GM18517 (cell line): Measurements from ENCODE around the gene NOD1.

Experiments
- ATAC-seq: cut with Tn5 transposase; IDR thresholded peaks from one replicate; pipeline ENCODE4 v1.9.1; 2021; ENCODE audit warnings: mild to moderate bottlenecking, moderate library complexity; ENCODE audit not compliant: unreplicated experiment

NOD1 gene

GRCh38 chr7:30450983-30451497 is 27.5 kb downstream of the NOD1 start:
- ATAC-seq = no peak

GRCh38 chr7:30450240-30450982 is 28.2 kb downstream of the NOD1 start:
- ATAC-seq = no peak

GRCh38 chr7:30448461-30449189 is 30.0 kb downstream of the NOD1 start:
- ATAC-seq = no peak

- no peak for ATAC-seq
These were observed 31.1 kb downstream of the NOD1 start for GRCh38 chr7:30447466-30447865.

DNA sequence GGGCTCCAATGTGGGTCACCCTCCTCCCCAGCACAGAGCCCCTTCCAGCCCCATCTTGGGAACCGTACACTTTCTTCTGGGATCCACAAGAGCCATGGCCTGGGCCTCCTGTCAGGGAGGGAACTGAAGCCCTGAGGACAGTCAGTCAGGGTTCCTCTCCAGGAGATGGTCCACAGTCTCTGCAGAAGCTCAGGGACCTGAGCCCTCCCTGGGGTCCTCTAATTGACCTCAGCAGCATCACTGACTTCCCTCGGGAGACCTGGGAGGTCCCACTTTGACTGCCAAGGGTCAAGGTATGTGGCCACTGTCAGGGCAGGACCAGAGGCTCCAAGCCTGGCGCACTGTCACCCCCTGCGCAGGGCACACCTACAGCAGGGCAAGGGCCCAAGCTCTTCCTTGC is 32.3 kb downstream of the NOD1 start:
- no peak for ATAC-seq

DNA sequence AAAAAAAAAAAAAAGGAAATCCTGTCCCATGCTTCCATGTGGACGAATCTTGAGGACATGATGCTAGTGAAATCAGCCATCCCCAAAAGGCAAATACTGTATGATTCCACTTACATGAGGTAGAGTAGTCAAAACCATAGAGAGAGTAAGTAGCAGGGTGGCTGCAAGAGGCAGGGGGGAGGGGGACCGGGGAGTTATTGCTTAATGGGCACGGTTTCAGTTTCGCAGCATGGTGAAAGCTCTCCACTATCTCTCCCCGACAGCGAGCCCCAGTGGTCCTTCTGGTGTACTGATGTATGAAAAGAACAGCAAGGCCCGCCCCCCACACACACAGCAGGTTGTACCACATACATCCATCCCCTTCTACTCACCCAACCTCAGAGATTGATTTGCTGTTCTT is 32.8 kb downstream of the NOD1 start:
- peak; percentile 96 for ATAC-seq

GRCh38 chr7:30437823-30438574 is 40.6 kb downstream of the NOD1 start:
- no peak for ATAC-seq

DNA sequence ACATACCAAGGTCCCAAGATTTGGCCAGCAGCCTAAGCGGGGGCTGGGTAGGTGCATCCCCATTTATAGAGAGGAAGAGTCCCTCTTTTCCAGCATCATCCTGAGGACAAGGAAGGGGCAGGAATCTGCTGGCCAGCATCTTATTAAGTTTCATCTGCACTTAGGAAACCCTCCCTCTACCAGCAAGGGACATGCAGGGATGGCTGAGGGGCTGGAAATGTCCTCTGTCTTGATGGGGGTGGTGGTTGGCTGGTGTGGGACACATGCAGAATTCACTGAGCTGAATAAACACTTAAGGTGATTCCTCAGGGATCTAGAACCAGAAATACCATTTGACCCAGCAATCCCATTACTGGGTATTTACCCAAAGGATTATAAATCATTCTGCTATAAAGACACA is 42.1 kb downstream of the NOD1 start:
- no peak for ATAC-seq

DNA sequence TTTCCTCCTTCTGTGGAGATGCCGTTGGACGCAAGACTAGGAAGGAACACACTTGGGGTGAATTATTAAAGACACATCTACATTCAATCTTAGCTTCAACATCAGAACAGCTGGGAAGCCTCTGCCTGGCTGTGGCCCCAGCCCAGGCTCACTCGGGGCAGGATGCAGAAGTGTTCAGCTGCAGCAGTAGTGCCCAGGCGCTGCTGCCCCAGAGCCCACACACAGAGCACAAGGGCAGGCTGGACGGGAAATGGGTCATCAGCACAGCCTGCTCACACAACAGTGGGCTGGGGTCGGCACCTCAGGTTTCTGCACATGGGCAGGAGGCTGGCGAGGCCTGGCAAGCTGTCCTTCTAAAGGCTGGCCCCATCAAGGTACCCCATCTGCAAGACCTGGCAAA is 42.5 kb downstream of the NOD1 start:
- ATAC-seq = no peak

- ATAC-seq = no peak
These were observed 44.3 kb downstream of the NOD1 start for GRCh38 chr7:30434140-30434799.

- ATAC-seq = no peak
These were observed 45.1 kb downstream of the NOD1 start for GRCh38 chr7:30433506-30433905.

DNA sequence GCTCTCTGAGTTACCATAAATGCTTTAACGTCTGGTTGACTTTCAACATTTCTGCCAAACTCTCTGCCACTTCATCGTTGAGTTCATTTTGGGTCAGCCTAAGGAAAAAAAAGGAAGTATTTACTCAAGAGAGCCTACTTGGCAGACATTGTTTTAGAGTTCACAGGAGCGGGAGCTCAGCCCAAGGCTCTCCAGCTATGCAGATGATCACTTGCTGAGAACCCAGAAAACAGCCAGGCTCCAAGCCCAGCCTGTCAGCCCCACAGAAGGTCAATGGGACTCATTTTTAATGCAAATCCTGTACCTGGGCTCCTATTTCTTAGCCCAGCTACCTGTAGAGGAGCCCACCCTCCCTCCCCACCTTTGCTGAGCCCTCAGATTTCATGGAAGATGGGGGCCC is 45.5 kb downstream of the NOD1 start:
- no peak for ATAC-seq

- ATAC-seq = no peak
These were observed 47.8 kb downstream of the NOD1 start for GRCh38 chr7:30430777-30431176.

- ATAC-seq = no peak
These were observed 48.3 kb downstream of the NOD1 start for GRCh38 chr7:30430276-30430675.

GRCh38 chr7:30429156-30429530 is 49.4 kb downstream of the NOD1 start:
- no peak for ATAC-seq

GRCh38 chr7:30428246-30429155 is 50.1 kb downstream of the NOD1 start:
- no peak for ATAC-seq

GRCh38 chr7:30427296-30428070 is 51.1 kb downstream of the NOD1 start:
- ATAC-seq = no peak

- no peak for ATAC-seq
These were observed 54.1 kb downstream of the NOD1 start for GRCh38 chr7:30424506-30424905.

- no peak for ATAC-seq
These were observed 54.6 kb downstream of the NOD1 start for GRCh38 chr7:30423788-30424505.
